ENCODE data around the gene PTGES3.

GRCh38 chr12:56720731-56721151, 32.7 kb upstream of the PTGES3 start:
- TF ChIP-seq CTCF (IDR thresholded peaks at IDR 0.05) (no peak), POLR2A (IDR thresholded peaks at IDR 0.05) (no peak)

All from uterus (tissue), 2 donors.